Hindlimb muscle (tissue), 1 donor: Measurements from ENCODE around the gene IKBKE. TPM values are rescaled to one million over a fixed set of nuclear protein-coding genes. Genes with fewer than 3 reads are reported as not detected.

Experiments
- DNase-seq: peaks from one replicate; pipeline ENCODE4 v3.0.0-alpha.2; 2013
- polyA plus RNA-seq: library from polyadenylated mRNA; unstranded; fragments of 120-200 nt; gene quantifications from one replicate; pipeline ENCODE4 v1.2.1, GENCODE V29; 2013; ENCODE audit not compliant: insufficient read length

IKBKE gene
- 3.1 TPM for polyA plus RNA-seq

DNA sequence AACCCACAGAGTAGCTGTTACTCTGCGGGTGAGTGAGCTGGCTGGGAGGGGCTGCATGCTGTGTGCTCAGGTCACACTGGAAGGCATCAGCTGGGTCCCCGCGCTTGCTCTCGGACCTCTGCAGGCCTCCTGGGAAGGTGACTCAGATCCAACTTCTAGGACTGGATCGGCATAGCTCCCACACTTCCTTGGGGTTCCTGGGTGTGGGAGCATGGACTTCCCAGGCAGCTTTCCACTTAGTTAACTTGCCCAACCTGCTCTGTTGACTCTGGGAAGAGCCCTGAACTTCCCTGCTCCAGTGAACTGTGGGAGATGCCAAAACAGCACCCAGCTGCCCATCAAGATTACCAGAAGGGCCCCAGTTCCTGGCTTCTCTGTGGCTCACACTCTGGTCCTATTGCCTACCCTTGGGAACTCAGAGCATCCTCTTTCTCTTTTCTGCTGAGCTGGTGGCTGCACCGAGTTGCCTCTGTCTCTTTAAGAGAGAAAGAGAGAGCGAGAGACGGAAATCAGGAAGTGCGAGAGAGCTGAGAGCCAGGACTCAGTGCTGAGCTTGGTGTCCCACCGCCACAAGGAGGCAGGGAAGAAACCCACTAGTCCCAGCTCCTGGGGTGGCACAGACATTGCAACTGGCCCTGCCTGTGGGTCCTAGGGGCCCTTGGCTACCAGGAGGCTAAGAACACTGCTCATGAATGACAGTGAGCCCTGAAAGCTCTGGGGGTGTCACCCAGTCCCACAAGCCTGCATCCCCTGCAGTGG, at the start of gene IKBKE:
Gene IKBKE (plus strand): TSS at position 544 of the 759 bp plus-strand sequence. CDS start 2,752 bp downstream, outside the sequence.
- peak; percentile 64 for DNase-seq

DNA sequence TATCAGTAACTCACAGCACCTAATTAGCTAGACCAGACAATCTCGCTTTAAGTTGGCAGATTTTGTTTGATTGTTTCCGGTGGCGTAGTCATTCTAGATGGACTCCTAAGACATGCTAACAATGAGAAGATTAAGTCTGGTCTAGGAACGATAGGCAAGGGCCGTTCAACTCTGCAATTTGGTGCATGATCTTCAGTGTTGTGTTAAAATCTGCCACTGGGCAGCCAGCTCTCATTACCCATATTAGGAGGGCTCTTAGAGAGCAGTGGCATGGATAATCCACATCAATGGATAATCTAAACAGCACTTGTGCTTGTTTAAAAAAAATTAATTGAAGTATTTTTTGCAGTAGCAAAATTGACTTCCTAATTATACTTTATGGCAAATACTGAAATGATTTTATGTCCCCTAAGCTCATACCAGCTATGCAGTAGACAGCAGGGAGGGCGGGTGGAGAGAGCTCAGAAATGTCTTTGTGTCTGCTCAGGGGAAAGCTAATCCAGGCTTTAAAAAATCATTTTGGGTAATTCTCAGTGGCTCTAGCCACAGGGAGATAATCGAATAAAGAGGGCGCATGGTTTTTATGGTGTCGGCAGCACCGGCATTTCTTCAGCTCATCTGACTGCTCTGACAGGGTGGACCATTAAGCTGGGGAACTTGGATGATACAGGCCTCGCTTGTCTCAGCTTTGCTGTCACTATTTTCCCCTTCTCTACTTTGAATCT, 48.5 kb upstream of the IKBKE start:
- DNase-seq: no peak

DNA sequence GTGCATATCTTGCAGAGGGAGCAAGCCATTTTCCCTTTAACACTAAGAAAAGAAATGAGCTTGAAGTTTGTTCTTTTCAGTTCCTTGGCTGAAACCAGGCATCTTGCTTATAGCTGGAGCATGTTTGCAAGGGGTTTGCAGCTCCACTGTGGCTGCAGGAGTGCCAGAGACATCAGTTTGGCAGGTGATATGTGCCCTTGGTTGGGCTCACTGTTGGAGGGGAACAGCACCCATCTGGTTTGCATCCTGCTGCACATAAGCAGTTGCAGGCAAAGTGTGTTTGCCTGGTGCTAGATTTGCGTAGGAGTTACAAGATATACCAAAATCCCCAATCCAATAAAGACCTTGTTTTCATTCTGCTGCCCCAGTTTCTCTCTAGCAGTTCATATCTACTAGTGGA, 47.8 kb upstream of the IKBKE start:
- DNase-seq: no peak

DNA sequence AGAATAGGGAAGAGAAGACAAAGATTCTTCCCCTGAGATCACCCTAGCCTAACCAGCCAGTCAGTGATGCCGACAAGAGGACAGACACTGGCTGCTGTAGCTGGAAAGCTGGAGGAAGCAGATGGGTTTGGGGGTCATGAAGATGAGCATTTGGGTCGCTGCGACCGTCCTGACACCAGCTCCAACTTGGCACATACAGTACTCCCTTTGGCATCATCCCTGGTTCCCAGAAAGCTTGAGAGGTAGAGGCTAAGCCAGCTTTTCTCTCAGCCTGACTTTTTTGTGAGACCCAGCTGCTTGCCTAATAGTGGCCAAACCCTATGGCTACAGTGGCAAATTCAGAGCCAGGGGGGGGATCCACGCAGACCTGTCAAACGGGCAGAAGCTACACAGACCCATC, 43.0 kb upstream of the IKBKE start:
- DNase-seq: no peak

DNA sequence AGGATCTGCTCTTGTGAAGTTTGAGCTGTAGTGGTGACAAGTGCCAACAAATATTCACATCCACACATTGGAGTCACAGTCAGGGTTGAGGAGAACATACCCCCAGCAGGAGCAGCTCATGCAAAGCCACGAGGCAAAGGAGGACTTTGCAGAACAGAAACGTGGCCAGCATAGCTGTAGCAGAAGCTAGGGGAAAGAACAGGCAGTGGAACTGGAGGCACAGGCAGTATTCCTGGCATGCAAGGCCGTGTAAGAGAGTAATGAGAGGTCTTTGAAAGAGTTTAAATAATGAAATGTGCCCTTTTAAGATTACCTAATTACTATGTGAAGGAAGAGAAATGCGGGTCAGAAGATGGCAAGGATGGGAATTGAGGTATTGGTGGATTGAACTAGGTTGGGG, 40.9 kb upstream of the IKBKE start:
- DNase-seq: no peak

DNA sequence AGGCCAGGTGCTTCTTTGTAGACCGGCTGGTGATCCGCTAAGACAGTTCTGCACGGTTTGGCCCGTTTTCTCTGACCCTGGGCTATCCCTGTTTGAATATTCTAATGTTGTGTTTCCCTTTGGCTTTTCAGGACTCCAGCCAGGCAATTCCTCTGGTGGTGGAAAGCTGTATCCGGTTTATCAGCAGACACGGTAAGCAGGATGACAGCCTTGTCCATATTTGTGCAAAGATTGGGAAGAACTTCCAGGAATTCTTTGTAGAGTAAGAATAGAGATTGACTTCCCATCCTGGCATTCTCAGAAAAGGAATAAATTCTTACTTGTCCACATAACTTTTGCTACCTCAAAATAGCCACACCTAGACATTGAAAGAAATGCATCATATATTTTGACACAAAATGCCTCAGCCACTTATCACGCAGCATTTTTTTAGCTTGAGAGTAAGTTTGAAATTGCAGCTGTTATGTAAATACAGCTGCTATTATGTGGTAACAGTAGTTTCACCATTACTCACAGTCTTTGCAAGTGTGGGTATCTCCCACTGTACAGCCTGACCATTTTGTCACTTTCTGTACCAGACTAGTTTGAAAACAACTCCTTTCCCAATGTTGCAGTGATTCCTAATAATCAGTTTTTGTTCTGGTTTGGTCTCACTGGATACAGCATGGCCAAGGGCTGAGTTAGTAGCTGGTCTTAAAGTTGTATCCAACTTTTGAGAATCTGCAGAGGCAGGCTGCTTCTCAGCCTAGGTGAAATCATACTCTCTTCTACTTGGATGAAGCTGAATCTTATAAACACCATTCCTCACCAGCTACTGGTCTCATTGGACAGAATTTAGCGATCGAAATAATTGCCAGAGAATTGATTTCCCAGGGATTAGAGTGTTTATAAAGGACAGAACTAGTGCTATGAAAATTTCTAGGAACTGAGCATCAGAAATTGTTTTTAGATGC, 40.0 kb upstream of the IKBKE start:
- DNase-seq: no peak

DNA sequence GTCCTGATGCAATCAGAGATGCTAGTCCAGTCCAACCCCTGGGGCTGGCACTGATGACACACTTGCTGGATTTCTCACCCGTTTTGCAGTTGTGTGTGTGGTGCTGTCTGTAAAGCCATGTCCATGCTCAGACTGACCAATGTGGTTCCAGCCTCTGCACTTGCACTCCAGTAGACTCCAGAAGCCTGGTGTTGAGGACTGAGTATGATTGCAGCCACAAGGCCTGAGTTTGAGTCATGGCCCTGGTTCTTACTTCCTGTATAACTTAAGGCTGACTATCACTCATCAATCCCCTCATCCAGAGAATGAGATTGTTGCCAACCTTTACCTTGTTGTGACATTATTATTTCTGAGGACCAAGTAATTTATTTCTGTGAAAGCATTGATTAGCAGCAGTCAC, 34.8 kb upstream of the IKBKE start:
- no peak for DNase-seq

DNA sequence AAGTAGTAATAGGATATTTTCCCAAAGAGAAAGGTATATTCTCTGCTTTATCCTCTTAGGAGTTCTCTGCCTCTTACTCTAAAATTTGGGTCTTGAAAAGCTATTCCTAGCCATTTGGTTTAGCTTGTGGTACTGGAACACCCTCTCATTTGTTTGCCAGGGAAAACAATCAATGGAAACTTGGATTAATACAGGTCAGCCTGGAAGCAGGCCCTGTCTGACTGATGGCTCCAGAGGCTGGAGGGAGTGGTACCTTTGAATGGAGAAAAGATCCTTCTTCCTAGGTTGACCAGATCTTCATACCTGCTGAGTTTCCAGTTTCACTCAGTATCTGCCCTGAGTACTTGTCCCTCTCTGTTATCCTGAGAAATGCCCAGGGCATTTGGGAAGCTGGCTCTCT, 31.7 kb upstream of the IKBKE start:
- DNase-seq: no peak

DNA sequence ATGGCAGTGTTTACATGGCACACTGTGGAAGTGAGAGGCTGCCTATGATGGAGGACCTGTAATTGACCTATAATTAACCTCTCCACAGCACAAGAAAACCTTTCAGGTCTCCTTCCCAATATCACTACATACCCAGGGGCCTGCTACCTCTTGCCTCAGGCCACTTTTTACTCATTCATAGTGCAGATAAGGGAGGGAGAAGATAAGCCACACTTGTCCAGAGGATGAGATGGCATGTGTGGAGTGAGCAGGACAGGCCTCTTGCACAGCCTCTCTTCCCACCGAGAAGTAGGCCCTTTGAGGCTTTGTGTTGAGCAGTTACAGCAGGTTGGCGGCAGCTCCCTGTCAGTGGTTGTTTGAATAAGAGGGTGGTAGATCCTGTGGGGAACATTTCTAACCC, 31.1 kb upstream of the IKBKE start:
- DNase-seq: no peak

DNA sequence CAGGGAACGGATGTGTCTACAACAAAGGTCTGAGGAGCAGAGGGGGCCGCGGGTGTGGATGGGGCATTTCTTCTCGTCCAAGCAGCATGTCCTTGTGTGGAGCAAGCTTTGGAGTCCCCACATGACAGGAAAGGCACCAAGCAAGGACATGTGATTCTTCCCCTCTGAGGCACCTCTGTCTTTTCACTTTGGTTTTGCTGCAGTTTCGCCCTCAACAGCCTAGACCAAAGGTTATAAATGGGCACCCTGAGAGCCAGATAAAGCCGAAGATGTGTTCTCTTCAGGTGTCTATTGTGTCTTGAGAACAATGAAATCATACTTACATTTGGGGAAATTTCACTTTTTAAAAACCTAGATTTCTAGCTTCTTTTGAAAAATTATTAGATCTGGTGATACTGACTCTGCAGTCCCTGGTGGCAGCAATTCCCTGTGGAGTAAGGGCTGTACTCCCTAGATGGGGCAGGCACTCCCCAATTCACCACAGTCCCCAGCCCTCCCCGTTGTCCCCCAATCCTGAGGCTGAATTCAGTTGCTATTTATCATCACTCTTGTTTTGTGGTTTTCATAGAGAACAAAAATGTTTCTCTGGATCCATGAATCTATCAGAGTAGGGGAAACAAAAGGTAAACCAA, 28.8 kb upstream of the IKBKE start:
- DNase-seq: no peak

DNA sequence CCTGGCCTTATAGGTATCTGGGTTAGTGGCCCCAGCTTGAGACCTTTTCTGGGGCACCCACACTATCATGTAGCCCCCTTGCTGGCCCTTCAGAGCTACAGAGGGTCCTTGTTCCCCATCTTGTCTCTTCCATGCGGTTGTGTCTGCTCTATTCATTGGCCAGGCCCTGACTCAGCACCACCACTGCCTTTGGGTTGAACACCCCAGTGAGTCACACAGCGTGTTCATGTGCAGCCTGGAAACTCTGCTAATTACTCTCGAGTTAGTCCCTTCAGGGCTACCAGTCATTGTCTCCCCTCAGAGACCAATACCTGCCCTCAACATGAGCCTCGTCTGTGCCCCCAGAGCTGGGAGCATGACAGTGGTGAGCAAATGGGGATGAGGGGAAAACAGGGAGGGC, 28.2 kb upstream of the IKBKE start:
- DNase-seq: no peak

DNA sequence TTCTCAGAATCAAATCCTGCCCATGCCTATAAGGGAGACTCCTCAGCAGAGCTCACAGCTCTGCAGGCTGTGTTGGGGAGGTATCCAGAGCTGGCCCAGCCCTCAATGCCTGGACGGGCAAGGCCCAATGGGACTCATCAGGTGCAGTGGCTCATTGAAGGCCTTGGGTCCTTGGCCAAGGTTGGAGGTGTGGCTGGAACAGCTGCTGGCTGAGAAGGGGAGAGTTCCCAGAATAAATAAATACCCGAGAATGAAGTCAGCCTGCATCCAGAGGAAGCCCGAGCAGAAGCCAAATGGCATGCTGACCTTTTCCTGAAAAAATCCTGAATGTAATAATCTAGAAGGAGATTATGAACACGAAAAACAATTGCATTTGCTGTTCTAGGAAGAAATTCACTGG, 25.2 kb upstream of the IKBKE start:
- peak; percentile 66 for DNase-seq

DNA sequence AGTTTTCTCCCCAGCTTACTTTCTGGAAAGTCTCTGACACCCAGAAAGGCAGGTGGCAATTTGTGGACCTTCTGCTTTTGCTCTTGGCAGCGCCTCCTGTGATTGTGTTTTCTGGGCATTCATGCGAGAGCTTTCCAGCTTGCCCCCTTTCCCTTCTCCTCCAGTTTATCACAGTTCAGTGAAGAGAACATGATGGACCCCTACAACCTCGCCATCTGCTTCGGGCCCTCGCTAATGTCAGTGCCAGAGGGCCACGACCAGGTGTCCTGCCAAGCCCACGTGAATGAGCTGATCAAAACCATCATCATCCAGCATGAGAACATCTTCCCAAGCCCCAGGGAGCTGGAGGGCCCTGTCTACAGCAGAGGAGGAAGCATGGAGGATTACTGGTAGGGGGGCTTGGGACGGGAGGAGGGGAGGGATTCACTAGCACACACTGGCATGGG, 24.3 kb upstream of the IKBKE start:
- DNase-seq: no peak

DNA sequence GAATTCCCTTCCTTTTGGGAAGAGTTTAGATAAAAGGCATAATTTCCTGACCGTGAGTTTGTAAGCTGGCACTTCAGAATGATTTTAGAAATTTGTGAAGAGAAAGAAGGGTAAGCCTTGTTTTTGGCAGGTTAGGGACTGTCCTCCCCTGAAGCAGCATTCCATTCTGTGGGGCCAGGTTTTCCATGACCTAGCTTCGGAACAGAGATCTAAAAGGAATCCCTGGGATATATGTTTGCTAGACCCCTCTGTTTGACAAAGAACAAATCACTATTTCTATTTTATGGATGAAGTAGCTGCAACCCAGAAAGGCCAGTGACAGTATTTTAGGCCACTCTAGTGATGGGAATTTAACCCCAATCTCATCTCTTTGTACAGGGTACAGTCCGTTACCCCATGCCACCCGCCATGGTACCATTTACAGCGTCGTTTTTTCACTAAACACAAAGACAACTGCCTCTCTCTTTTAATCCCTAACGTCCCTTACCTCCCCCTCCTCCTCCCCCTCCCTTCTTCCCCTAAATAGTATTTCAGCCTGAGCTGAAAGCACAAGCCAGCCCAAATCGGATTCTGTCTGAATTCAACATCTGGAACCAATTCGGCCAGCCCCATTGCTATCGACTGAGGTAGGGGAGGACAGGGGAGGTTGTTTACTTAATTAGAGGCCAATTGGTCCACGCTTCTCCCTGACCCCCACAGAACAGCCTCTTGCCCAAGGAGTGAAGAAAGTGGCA, 23.4 kb upstream of the IKBKE start:
- peak; percentile 48 for DNase-seq

DNA sequence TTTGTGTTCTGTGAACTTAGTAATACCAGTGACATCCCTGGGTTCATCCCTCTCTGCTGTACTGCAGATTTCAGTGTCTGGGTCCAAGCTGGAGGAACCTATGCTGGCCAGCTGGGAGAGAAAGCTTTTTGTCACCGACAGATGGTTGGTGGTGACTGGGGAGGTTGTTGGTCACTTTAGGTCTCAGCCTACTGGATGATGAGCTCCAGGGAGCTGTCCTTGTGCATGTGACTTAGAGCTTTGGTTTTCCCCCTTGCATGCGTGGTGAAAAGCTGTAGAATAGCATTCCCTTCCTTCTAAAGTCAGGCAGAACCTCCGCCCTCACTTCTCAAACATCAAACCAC, 22.9 kb upstream of the IKBKE start:
- DNase-seq: no peak

DNA sequence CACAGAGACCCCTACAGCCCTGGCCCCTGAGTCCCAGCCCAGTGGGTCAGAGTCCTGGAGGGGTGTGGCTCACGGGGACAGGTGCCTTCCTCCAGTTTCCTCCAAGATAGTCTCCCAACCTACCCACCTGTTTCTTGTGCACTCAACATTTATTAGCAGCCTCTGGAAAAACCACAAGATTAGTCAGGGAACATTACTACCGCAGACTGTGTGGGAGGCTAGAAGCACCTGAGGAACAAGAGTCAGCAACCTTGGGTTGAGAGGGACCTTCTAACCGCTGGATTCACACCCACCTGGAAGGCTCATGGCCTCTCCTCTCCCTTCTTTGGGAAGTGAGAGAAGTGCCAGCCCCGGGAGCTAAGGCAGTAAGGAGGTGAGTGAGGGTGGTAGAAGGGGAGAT, 22.5 kb upstream of the IKBKE start:
- DNase-seq: no peak

DNA sequence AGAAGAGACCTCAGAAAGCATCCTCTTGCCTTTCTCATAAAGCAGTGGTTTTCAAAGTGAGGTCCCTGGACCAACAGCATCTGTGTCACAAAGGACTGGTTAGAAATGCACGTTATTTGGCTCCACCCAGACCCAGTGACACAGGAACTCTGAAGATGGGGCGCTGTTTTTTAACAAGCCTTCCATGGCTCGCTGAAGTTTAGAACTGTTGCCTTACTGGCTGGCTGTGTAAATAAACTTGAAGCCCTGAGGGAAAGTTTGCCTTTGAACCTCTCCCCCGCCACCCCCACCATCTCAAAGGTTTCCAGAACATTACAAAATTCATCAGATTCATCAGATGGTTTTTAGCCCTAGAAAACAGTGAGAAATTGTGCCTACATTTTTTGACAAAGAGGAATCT, 21.8 kb upstream of the IKBKE start:
- no peak for DNase-seq

DNA sequence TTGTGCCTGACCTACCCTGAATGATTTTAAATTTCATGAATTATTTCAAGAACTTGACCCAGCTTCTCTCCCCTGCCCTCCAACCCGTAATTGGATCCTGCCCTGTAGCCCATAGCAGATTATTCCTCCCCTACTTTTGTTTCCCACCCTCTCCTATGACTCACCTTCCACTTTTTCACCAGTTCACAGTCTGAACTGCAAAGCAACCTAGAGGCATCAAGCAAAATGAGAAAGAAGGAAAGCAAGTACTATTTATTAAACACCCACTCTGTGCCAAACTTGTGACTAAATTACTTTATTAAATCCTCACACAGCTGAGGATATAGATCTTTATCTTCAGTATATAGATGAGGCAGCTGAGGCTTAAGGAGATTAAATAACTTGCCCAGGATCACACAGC, 20.7 kb upstream of the IKBKE start:
- DNase-seq: no peak

DNA sequence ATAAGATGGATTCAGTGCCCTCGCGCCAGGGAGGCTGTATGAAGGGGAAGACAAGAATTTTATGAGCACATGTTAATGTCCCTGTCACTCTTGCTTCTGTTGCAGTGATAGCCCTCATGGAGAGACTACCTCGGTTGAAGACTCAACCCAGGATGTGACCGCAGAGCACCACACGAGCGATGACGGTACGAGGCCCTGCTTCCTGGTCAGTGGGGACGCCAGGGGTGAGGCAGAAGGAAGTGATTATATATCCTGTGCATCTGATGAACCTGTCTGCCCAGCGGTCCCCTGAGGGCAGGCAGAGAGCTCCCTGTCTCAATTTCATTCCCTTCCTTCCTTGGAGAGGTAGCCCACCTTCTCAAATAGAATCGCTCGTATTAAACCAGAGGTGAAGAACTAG, 20.0 kb upstream of the IKBKE start:
- DNase-seq: no peak

DNA sequence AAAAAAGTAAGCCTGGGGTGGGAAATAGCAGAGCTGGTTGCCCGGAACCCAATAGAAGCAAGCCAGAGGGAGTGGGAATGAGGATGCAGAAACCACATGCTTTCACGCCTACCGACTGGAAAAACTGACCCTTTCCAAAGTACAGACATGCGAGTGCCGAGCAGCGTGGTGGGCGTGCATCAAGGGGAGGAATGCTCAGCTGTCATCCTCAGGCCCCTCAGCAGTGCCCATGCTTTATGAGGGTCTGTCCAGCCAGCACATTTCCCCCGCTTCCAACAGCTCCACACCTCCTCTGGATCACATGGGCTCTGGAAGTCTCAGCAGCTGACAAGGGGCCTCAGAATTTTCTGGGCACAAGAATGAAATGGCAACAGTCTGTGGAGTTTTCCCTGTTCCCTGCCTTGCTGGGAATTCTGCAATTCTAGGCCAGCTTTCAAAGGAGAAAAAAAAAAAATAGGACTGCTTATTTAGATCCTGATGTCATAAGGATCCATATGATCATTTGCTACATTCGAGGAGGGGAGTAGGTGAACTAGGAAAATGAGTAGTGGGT, 19.1 kb upstream of the IKBKE start:
- peak; percentile 71 for DNase-seq

DNA sequence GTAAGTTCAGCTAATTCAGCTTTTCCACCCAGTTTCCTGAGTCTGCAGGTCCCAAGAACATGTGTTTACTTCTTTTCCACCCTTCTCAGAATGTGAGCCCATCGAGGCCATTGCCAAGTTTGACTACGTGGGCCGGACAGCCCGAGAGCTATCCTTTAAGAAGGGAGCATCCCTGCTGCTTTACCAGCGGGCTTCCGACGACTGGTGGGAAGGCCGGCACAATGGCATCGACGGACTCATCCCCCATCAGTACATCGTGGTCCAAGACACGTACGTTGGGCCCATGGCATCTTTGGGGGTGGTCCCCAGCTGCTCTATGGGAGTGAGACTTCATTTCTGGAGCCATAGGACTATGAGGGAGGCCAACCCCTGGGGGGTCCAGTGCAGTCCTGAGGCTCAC, 17.2 kb upstream of the IKBKE start:
- DNase-seq: no peak

DNA sequence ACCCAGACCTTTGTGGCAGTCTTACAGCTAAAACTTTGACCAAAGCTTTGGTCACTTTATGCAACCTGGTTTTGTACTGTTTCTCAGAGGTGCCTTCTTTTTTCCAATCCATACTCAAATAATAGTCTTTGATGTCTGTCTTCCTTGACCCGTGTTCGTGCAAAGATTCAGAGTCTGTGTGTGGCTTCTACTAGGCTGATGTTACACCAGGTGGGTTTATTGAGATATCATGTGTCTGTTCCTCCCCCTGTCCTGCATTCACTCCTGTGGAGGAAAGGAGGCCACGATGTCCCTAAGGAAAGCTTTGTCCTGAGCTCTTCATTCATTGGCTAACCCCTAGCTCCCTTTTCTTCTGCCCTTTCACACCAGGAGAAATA, 15.0 kb upstream of the IKBKE start:
- no peak for DNase-seq
